HCT116 (cell line): ENCODE data around the gene CENPM. TPM values are rescaled to one million over a fixed set of nuclear protein-coding genes. Genes with fewer than 3 reads are reported as not detected.

Experiments used
- ATAC-seq: fragments of 200-7000 bp; cut with Tn5 transposase; 2 replicates; pipeline ENCODE4 v1.9.1; 2020; ENCODE audit warnings: mild to moderate bottlenecking, moderate library complexity
- BruUV-seq: library from RNA; stranded (reverse); fragments of 400-500 nt; replicated peaks from 2 replicates; lab custom pipeline; 2021; lab: Mats Ljungman, UMichigan
- CTCF ChIA-PET: fragments of 300-600 bp; sonication (Branson Sonifier 250); formaldehyde crosslinking; loops from one replicate; lab custom pipeline; 2021; ENCODE audit warnings: antibody characterized with exemption; lab: Charles Lee
- POLR2A ChIA-PET: fragments of 300-600, 350-600 bp; sonication (Branson Sonifier 250); formaldehyde crosslinking; loops from one replicate; lab custom pipeline; 2021; ENCODE audit warnings: antibody characterized with exemption; lab: Charles Lee
- RAD21 ChIA-PET, 2 experiments: fragments of 300-600 bp; sonication (Branson Sonifier 250); formaldehyde crosslinking; loops; one replicate each; lab custom pipeline; 2023; ENCODE audit warnings: low total read pairs in 2 of 2; ENCODE audit not compliant: uncharacterized antibody in 2 of 2, unreplicated experiment in 2 of 2, low non-redundant PET in 1 of 2; lab: Charles Lee
- DNase-seq: peaks from one replicate; pipeline ENCODE4 v3.0.0-alpha.2; 2010; ENCODE audit warnings: low read depth, low spot score
- H2AFZ ChIP-seq: fragments of 200-600 bp; shearing (Covaris generic), sonication (generic); 2 replicates; pipeline ENCODE4 v1.6.1; 2017; ENCODE audit warnings: low read depth, mixed run types, mixed read lengths, antibody characterized with exemption, low read length; ENCODE audit not compliant: poor library complexity, severe bottlenecking
- H3K27ac ChIP-seq: 2 replicates; pipeline ENCODE4 v1.5.1; 2012; ENCODE audit warnings: low read depth, low read length
- H3K27me3 ChIP-seq: fragments of 200-600 bp; sonication (generic); 2 replicates; pipeline ENCODE4 v1.6.1; 2016; ENCODE audit warnings: mixed run types, low read length, mixed read lengths; ENCODE audit not compliant: insufficient read depth
- H3K36me3 ChIP-seq, 2 experiments: fragments of 200-500 bp in 1 of 2; fragments of 200-600 bp in 1 of 2; sonication (Bioruptor generic) in 1 of 2; sonication (generic) in 1 of 2; 2 replicates each; pipeline versions ENCODE4 v1.5.1 to v1.6.1; 2014 to 2016; ENCODE audit warnings: low read length in 2 of 2, inconsistent platforms in 1 of 2, mixed read lengths in 1 of 2, mixed run types in 1 of 2; ENCODE audit not compliant: insufficient read depth in 2 of 2, control insufficient read depth in 1 of 2
- H3K4me1 ChIP-seq, 2 experiments: fragments of 200-600 bp in 1 of 2; sonication (generic) in 1 of 2; 2 replicates each; pipeline versions ENCODE4 v1.5.1 to v1.6.1; 2012 to 2017; ENCODE audit warnings: low read length in 2 of 2, inconsistent platforms in 1 of 2, mild to moderate bottlenecking in 1 of 2, mixed read lengths in 1 of 2, mixed run types in 1 of 2, moderate library complexity in 1 of 2; ENCODE audit not compliant: insufficient read depth in 2 of 2, control insufficient read depth in 1 of 2
- H3K4me2 ChIP-seq: fragments of 200-600 bp; sonication (generic); 2 replicates; pipeline ENCODE4 v1.6.1; 2017; ENCODE audit warnings: mixed run types, low read length, mixed read lengths
- H3K4me3 ChIP-seq, 2 experiments: fragments of 200-600 bp in 1 of 2; sonication (generic) in 1 of 2; replicated peaks in 1 of 2; 2 replicates each; pipeline ENCODE4 v1.5.1; 2011 to 2016; ENCODE audit warnings: low read length in 2 of 2, control low read depth in 1 of 2, low read depth in 1 of 2, mild to moderate bottlenecking in 1 of 2, mixed read lengths in 1 of 2, mixed run types in 1 of 2
- H3K79me2 ChIP-seq: fragments of 200-600 bp; sonication (generic); 2 replicates; pipeline ENCODE4 v1.6.1; 2017; ENCODE audit warnings: mild to moderate bottlenecking, mixed run types, low read length, moderate library complexity, mixed read lengths; ENCODE audit not compliant: insufficient read depth
- H3K9ac ChIP-seq: fragments of 200-600 bp; sonication (generic); 2 replicates; pipeline ENCODE4 v1.6.1; 2016; ENCODE audit warnings: low read length, mixed read lengths
- H3K9me2 ChIP-seq: fragments of 200-600 bp; sonication (generic), shearing (Covaris generic); 2 replicates; pipeline ENCODE4 v1.6.1; 2017; ENCODE audit warnings: mixed run types, mild to moderate bottlenecking, moderate library complexity; ENCODE audit not compliant: insufficient read depth
- H3K9me3 ChIP-seq, 2 experiments: fragments of 200-500 bp in 1 of 2; fragments of 200-600 bp in 1 of 2; sonication (Bioruptor generic) in 1 of 2; sonication (generic) in 1 of 2; 2 replicates each; pipeline ENCODE4 v1.6.1; 2014 to 2017; ENCODE audit warnings: low read length in 2 of 2, mixed read lengths in 2 of 2, inconsistent platforms in 1 of 2, low read depth in 1 of 2, mild to moderate bottlenecking in 1 of 2, mixed run types in 1 of 2, moderate library complexity in 1 of 2; ENCODE audit not compliant: control insufficient read depth in 1 of 2, insufficient read depth in 1 of 2
- H4K20me1 ChIP-seq: fragments of 200-600 bp; sonication (generic), shearing (Covaris generic); 2 replicates; pipeline ENCODE4 v1.6.1; 2017; ENCODE audit warnings: mixed run types, mild to moderate bottlenecking, moderate library complexity; ENCODE audit not compliant: insufficient read depth
- CBX3 ChIP-seq: IDR thresholded peaks from 2 replicates; pipeline ENCODE4 v1.6.1; 2012; ENCODE audit warnings: low read depth
- CEBPB ChIP-seq: IDR thresholded peaks from 2 replicates; pipeline ENCODE4 v1.6.1; 2012; ENCODE audit warnings: low read depth
- EGR1 ChIP-seq: IDR thresholded peaks from 2 replicates; pipeline ENCODE4 v1.6.1; 2012; ENCODE audit warnings: low read depth
- ELF1 ChIP-seq: IDR thresholded peaks from 2 replicates; pipeline ENCODE4 v1.6.1; 2012; ENCODE audit warnings: low read depth, borderline replicate concordance
- EZH2 ChIP-seq: fragments of 200-600 bp; sonication (generic); IDR thresholded peaks from 2 replicates; pipeline ENCODE4 v1.6.1; 2017; ENCODE audit warnings: antibody characterized with exemption, mixed run types
- JUND ChIP-seq: IDR thresholded peaks from 2 replicates; pipeline ENCODE4 v1.6.1; 2012
- POLR2A ChIP-seq: IDR thresholded peaks from 2 replicates; pipeline ENCODE4 v1.7.0; 2011; ENCODE audit warnings: borderline replicate concordance; ENCODE audit not compliant: insufficient read depth, insufficient read length; ENCODE audit errors: extremely low read depth
- RAD21 ChIP-seq: IDR thresholded peaks from 2 replicates; pipeline ENCODE4 v1.6.1; 2012; ENCODE audit warnings: low read depth, mild to moderate bottlenecking
- SIN3A ChIP-seq: IDR thresholded peaks from 2 replicates; pipeline ENCODE4 v1.6.1; 2012; ENCODE audit warnings: low read depth
- TCF7L2 ChIP-seq: IDR thresholded peaks from 2 replicates; pipeline ENCODE4 v1.7.0; 2011; ENCODE audit warnings: borderline replicate concordance, inconsistent platforms; ENCODE audit not compliant: insufficient read depth, insufficient read length; ENCODE audit errors: extremely low read depth
- YY1 ChIP-seq: IDR thresholded peaks from 2 replicates; pipeline ENCODE4 v1.6.1; 2011; ENCODE audit warnings: low read length, low read depth, moderate library complexity, mild to moderate bottlenecking; ENCODE audit not compliant: insufficient replicate concordance; ENCODE audit errors: extremely low read depth
- ZFX ChIP-seq: fragments of 450-650 bp; IDR thresholded peaks from 2 replicates; pipeline ENCODE4 v1.6.1; 2017
- ZNF274 ChIP-seq: fragments of 200-500 bp; sonication (Bioruptor generic); IDR thresholded peaks from 2 replicates; pipeline ENCODE4 v1.6.1; 2014; ENCODE audit warnings: mild to moderate bottlenecking, low read depth, low read length, inconsistent platforms
- intact Hi-C: fragments of 100-400 bp; cut with micrococcal nuclease; formaldehyde crosslinking; loops from 2 replicates; pipeline ENCODE4 v1.10.0; 2022
- total RNA-seq: library from RNA; stranded (reverse); gene quantifications from one replicate; pipeline ENCODE4 v1.2.1, GENCODE V29; 2021; ENCODE audit not compliant: unreplicated experiment
- TF ChIP-seq, protein P1 (sequence below): IDR thresholded peaks from 2 replicates; pipeline ENCODE4 v1.6.1; 2011; ENCODE audit warnings: mild to moderate bottlenecking, low read length, moderate library complexity; ENCODE audit not compliant: insufficient replicate concordance; ENCODE audit errors: extremely low read depth
- TF ChIP-seq, protein P2 (sequence below), 3 experiments: fragments of 200-600 bp in 1 of 3; sonication (generic) in 1 of 3; IDR thresholded peaks in 2 of 3; conservative IDR thresholded peaks in 1 of 3; 2 replicates each; pipeline ENCODE4 v1.5.1; 2012 to 2017; ENCODE audit warnings: low read depth in 2 of 3, low read length in 2 of 3, antibody characterized with exemption in 1 of 3, borderline replicate concordance in 1 of 3, control low read depth in 1 of 3, mild to moderate bottlenecking in 1 of 3, mixed read lengths in 1 of 3, mixed run types in 1 of 3, moderate library complexity in 1 of 3; ENCODE audit not compliant: insufficient read depth in 1 of 3
- TF ChIP-seq, protein P3 (sequence below): IDR thresholded peaks from 2 replicates; pipeline ENCODE4 v1.6.1; 2012
- TF ChIP-seq, protein P4 (sequence below): IDR thresholded peaks from 2 replicates; pipeline ENCODE4 v1.6.1; 2012; ENCODE audit warnings: low read depth

CENPM gene
- total RNA-seq, 1 experiment from 2014 or later: 44.7 TPM

DNA sequence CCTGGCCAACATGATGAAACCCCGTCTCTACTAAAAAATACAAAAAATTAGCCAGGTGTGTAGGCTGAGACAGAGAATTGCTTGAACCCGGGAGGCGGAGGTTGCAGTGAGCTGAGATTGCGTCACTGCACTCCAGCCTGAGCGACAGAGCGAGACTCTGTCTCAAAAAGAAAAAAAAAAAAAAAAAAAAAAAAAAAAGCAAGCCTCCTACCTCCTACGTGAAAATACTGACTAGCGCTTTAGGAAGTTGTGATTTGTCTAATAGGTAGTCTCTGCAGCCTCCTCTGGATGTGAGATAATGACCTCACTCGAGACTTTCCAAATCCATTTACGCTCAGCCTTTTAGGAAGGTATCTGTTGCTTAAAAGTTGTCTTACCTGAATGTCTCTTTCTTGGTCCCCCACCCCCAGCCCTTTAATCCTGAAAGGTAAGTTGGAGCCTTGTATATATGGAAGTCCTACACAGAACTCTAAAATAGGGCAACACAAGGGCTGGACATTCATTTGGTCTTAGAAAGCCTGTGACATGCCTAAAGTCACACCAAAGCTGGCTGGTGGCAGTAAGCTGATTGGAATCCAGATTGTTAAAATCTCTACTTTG is 27.8 kb upstream of the CENPM start:
- Histone ChIP-seq H3K4me1 (peaks cover 8 to 12% of the 10 kb centered on the region in 2 experiments; a peak in 2 of 4 replicates), H3K79me2 (no peaks in the 10 kb centered on the region), H3K9me2 (no peaks in the 10 kb centered on the region), H3K4me3 (no peak overlapping the region), H4K20me1 (no peaks in the 10 kb centered on the region), H3K9ac (no peak overlapping the region), H3K27ac (no peak overlapping the region), H3K4me2 (no peak overlapping the region), H2AFZ (no peak overlapping the region), H3K9me3 (no peaks in the 10 kb centered on the region), H3K36me3 (no peaks in the 10 kb centered on the region), H3K27me3 (peaks cover 15% of the 10 kb centered on the region)
- no peak for ATAC-seq
- intact Hi-C loops: no loop called here
- ChIA-PET CTCF (no interaction called here), RAD21 (no interaction called here), POLR2A (no interaction called here)
- no TSS peak for BruUV-seq
- TF ChIP-seq CBX3 (no peak), SIN3A (no peak), JUND (no peak), ZNF274 (no peak), TCF7L2 (no peak), ZFX (no peak), EGR1 (no peak), RAD21 (no peak), POLR2A (no peak), CEBPB (no peak), EZH2 (no peak), YY1 (no peak), ELF1 (no peak)
- TF ChIP-seq, protein P1, sequence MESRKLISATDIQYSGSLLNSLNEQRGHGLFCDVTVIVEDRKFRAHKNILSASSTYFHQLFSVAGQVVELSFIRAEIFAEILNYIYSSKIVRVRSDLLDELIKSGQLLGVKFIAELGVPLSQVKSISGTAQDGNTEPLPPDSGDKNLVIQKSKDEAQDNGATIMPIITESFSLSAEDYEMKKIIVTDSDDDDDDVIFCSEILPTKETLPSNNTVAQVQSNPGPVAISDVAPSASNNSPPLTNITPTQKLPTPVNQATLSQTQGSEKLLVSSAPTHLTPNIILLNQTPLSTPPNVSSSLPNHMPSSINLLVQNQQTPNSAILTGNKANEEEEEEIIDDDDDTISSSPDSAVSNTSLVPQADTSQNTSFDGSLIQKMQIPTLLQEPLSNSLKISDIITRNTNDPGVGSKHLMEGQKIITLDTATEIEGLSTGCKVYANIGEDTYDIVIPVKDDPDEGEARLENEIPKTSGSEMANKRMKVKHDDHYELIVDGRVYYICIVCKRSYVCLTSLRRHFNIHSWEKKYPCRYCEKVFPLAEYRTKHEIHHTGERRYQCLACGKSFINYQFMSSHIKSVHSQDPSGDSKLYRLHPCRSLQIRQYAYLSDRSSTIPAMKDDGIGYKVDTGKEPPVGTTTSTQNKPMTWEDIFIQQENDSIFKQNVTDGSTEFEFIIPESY: no peak
- TF ChIP-seq, protein P2, sequence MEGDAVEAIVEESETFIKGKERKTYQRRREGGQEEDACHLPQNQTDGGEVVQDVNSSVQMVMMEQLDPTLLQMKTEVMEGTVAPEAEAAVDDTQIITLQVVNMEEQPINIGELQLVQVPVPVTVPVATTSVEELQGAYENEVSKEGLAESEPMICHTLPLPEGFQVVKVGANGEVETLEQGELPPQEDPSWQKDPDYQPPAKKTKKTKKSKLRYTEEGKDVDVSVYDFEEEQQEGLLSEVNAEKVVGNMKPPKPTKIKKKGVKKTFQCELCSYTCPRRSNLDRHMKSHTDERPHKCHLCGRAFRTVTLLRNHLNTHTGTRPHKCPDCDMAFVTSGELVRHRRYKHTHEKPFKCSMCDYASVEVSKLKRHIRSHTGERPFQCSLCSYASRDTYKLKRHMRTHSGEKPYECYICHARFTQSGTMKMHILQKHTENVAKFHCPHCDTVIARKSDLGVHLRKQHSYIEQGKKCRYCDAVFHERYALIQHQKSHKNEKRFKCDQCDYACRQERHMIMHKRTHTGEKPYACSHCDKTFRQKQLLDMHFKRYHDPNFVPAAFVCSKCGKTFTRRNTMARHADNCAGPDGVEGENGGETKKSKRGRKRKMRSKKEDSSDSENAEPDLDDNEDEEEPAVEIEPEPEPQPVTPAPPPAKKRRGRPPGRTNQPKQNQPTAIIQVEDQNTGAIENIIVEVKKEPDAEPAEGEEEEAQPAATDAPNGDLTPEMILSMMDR (IDR thresholded peaks at IDR 0.05 in 2 of 3, conservative IDR thresholded peaks at IDR 0.05 in 1 of 3; ENCODE audit: borderline replicate concordance in 1 of 3, insufficient read depth in 1 of 3, low read depth in 2 of 3, low read length in 2 of 3): no peak
- TF ChIP-seq, protein P3, sequence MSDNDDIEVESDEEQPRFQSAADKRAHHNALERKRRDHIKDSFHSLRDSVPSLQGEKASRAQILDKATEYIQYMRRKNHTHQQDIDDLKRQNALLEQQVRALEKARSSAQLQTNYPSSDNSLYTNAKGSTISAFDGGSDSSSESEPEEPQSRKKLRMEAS: no peak
- TF ChIP-seq, protein P4, sequence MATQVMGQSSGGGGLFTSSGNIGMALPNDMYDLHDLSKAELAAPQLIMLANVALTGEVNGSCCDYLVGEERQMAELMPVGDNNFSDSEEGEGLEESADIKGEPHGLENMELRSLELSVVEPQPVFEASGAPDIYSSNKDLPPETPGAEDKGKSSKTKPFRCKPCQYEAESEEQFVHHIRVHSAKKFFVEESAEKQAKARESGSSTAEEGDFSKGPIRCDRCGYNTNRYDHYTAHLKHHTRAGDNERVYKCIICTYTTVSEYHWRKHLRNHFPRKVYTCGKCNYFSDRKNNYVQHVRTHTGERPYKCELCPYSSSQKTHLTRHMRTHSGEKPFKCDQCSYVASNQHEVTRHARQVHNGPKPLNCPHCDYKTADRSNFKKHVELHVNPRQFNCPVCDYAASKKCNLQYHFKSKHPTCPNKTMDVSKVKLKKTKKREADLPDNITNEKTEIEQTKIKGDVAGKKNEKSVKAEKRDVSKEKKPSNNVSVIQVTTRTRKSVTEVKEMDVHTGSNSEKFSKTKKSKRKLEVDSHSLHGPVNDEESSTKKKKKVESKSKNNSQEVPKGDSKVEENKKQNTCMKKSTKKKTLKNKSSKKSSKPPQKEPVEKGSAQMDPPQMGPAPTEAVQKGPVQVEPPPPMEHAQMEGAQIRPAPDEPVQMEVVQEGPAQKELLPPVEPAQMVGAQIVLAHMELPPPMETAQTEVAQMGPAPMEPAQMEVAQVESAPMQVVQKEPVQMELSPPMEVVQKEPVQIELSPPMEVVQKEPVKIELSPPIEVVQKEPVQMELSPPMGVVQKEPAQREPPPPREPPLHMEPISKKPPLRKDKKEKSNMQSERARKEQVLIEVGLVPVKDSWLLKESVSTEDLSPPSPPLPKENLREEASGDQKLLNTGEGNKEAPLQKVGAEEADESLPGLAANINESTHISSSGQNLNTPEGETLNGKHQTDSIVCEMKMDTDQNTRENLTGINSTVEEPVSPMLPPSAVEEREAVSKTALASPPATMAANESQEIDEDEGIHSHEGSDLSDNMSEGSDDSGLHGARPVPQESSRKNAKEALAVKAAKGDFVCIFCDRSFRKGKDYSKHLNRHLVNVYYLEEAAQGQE: no peak
- no peak for DNase-seq
